Liver (tissue), 9 donors: ENCODE data around the gene FGF12. TPM values are rescaled to one million over a fixed set of nuclear protein-coding genes. Genes with fewer than 3 reads are reported as not detected.

ENCODE experiments used
- DNase-seq: peaks from one replicate; pipeline ENCODE4 v3.0.0-alpha.2; 2017; ENCODE audit warnings: low spot score
- H3K27ac ChIP-seq, 2 donors: one replicate each; pipeline ENCODE4 v1.7.0; 2013; ENCODE audit warnings: inconsistent platforms in 2 of 2, low read length in 2 of 2, control low read depth in 1 of 2, low read depth in 1 of 2, mild to moderate bottlenecking in 1 of 2
- H3K27me3 ChIP-seq, 4 donors: one replicate each; pipeline versions ENCODE4 v1.6.1 to v1.7.0; 2013; ENCODE audit warnings: low read length in 3 of 4, inconsistent platforms in 1 of 4, mild to moderate bottlenecking in 1 of 4, moderate library complexity in 1 of 4; ENCODE audit not compliant: control insufficient read depth in 4 of 4, insufficient read depth in 4 of 4
- H3K36me3 ChIP-seq, 4 donors: one replicate each; pipeline versions ENCODE4 v1.6.1 to v1.7.0; 2013; ENCODE audit warnings: low read length in 3 of 4, mild to moderate bottlenecking in 3 of 4, low read depth in 1 of 4, moderate library complexity in 1 of 4; ENCODE audit not compliant: control insufficient read depth in 4 of 4, insufficient read depth in 3 of 4
- H3K4me1 ChIP-seq, 4 donors: one replicate each; pipeline versions ENCODE4 v1.6.1 to v1.7.0; 2013; ENCODE audit warnings: low read length in 3 of 4, mild to moderate bottlenecking in 3 of 4, moderate library complexity in 1 of 4; ENCODE audit not compliant: control insufficient read depth in 4 of 4, insufficient read depth in 4 of 4
- H3K4me3 ChIP-seq, 3 donors: one replicate each; pipeline versions ENCODE4 v1.6.1 to v1.7.0; 2013; ENCODE audit warnings: low read length in 3 of 3, control low read depth in 1 of 3, low read depth in 1 of 3, mild to moderate bottlenecking in 1 of 3
- H3K9ac ChIP-seq, 2 donors: one replicate each; pipeline ENCODE4 v1.7.0; 2013; ENCODE audit warnings: low read length in 2 of 2, mild to moderate bottlenecking in 2 of 2, moderate library complexity in 2 of 2, control low read depth in 1 of 2, low read depth in 1 of 2
- H3K9me3 ChIP-seq, 4 donors: one replicate each; pipeline versions ENCODE4 v1.6.1 to v1.7.0; 2013; ENCODE audit warnings: low read length in 3 of 4; ENCODE audit not compliant: control insufficient read depth in 4 of 4
- ATF3 ChIP-seq: IDR thresholded peaks from 2 replicates; pipeline ENCODE4 v1.6.1; 2016; ENCODE audit warnings: antibody characterized with exemption
- EGR1 ChIP-seq, 2 donors: IDR thresholded peaks; 2 replicates each; pipeline ENCODE4 v1.6.1; 2016 to 2018; ENCODE audit warnings: antibody characterized with exemption in 2 of 2, low read depth in 2 of 2
- FOXA1 ChIP-seq: IDR thresholded peaks from 2 replicates; pipeline ENCODE4 v1.6.1; 2016; ENCODE audit warnings: antibody characterized with exemption
- FOXA2 ChIP-seq: IDR thresholded peaks from 2 replicates; pipeline ENCODE4 v1.6.1; 2016; ENCODE audit warnings: antibody characterized with exemption
- HNF4A ChIP-seq, 2 donors: conservative IDR thresholded peaks; 2 replicates each; pipeline ENCODE4 v1.6.1; 2016; ENCODE audit warnings: antibody characterized with exemption in 2 of 2, mild to moderate bottlenecking in 2 of 2
- MAX ChIP-seq: IDR thresholded peaks from 2 replicates; pipeline ENCODE4 v1.6.1; 2016; ENCODE audit warnings: antibody characterized with exemption
- NR2F2 ChIP-seq: IDR thresholded peaks from 2 replicates; pipeline ENCODE4 v1.6.1; 2016; ENCODE audit warnings: antibody characterized with exemption
- RAD21 ChIP-seq, 2 donors: IDR thresholded peaks; 2 replicates each; pipeline ENCODE4 v1.6.1; 2016; ENCODE audit warnings: antibody characterized with exemption in 2 of 2, mild to moderate bottlenecking in 2 of 2
- REST ChIP-seq: IDR thresholded peaks from 2 replicates; pipeline ENCODE4 v1.6.1; 2016; ENCODE audit warnings: antibody characterized with exemption, mild to moderate bottlenecking
- RXRA ChIP-seq, 2 donors: IDR thresholded peaks; 2 replicates each; pipeline ENCODE4 v1.6.1; 2017 to 2018; ENCODE audit warnings: antibody characterized with exemption in 2 of 2, mild to moderate bottlenecking in 1 of 2
- SP1 ChIP-seq: IDR thresholded peaks from 2 replicates; pipeline ENCODE4 v1.6.1; 2018; ENCODE audit warnings: antibody characterized with exemption, mild to moderate bottlenecking
- TAF1 ChIP-seq: conservative IDR thresholded peaks from 2 replicates; pipeline ENCODE4 v1.6.1; 2016; ENCODE audit warnings: antibody characterized with exemption, mild to moderate bottlenecking
- YY1 ChIP-seq: IDR thresholded peaks from 2 replicates; pipeline ENCODE4 v1.6.1; 2016; ENCODE audit warnings: antibody characterized with exemption, mild to moderate bottlenecking
- WGBS: extraction: QIAGEN DNeasy Blood & Tissue Kit; methylation state at CpG from one replicate; pipeline ENCODE4 v1.1.7; 2013; 5-methylcytosine and 5-hydroxymethylcytosine counted together
- polyA plus RNA-seq, 2 donors: library from polyadenylated mRNA; stranded (reverse) in 1 of 2; unstranded in 1 of 2; fragments of 200-250 nt in 1 of 2; fragments of >200 nt in 1 of 2; fragmentation: Nextera tagmentation in 1 of 2; extraction: Ambion mirVana in 1 of 2; gene quantifications; one replicate each; pipeline versions ENCODE4 v1.2.1 to v1.2.3, GENCODE V29; 2013 to 2015
- total RNA-seq, 2 donors: library from RNA; depleted of rRNA; stranded (reverse); fragments of >200 nt; gene quantifications; one replicate each; pipeline ENCODE4 v1.2.3, GENCODE V29; 2014
- donor health status: healthy.
- donor health status: healthy.
- donor health status: healthy.
- donor health status: healthy.
- donor health status: healthy.

The FGF12 gene
- total and polyA plus RNA-seq, 4 donors, result 0.11 to 0.59 (median 0.19) TPM

GRCh38 chr3:192258721-192259120 is 468.6 kb downstream of the FGF12 start:
- no peak for DNase-seq
- H3K9me3 ChIP-seq, result no peaks in the 10 kb centered on the region
- no peak overlapping the region for H3K27ac ChIP-seq
- WGBS, result 73% methylated on average over 6 of the region's 6 CpGs
- peaks cover 0 to 4% (median 0%) of the 10 kb centered on the region in 4 donors for H3K27me3 ChIP-seq
- H3K9ac ChIP-seq, result no peak overlapping the region
- TF ChIP-seq FOXA1, result no peak
- no peaks in the 10 kb centered on the region for H3K4me1 ChIP-seq
- H3K36me3 ChIP-seq, result no peaks in the 10 kb centered on the region
- no peak overlapping the region for H3K4me3 ChIP-seq

- DNase-seq, result no peak
- no peaks in the 10 kb centered on the region for H3K4me1 ChIP-seq
- H3K27me3 ChIP-seq, result peaks cover 0 to 4% (median 0%) of the 10 kb centered on the region in 4 donors
- H3K9ac ChIP-seq, result no peak overlapping the region
- TF ChIP-seq TAF1 (no peak), RAD21 (IDR thresholded peaks at IDR 0.05) (no peak), RXRA (IDR thresholded peaks at IDR 0.05) (no peak), FOXA2 (no peak), FOXA1 (no peak), NR2F2 (no peak), REST (no peak), HNF4A (conservative IDR thresholded peaks at IDR 0.05) (no peak), MAX (no peak), EGR1 (IDR thresholded peaks at IDR 0.05; ENCODE audit: low read depth in 2 of 2) (no peak), YY1 (no peak), ATF3 (no peak)
- H3K4me3 ChIP-seq, result no peak overlapping the region
- H3K9me3 ChIP-seq, result no peaks in the 10 kb centered on the region
- H3K27ac ChIP-seq, result no peak overlapping the region
- no peaks in the 10 kb centered on the region for H3K36me3 ChIP-seq
- WGBS, result 85% methylated on average over 2 of the region's 2 CpGs
These were observed 471.5 kb downstream of the FGF12 start for GRCh38 chr3:192255839-192256238.

GRCh38 chr3:192253138-192253887 is 474.0 kb downstream of the FGF12 start:
- no peak overlapping the region for H3K4me3 ChIP-seq
- H3K27me3 ChIP-seq, result no peaks in the 10 kb centered on the region
- H3K9ac ChIP-seq, result no peak overlapping the region
- H3K36me3 ChIP-seq, result no peaks in the 10 kb centered on the region
- H3K27ac ChIP-seq, result no peak overlapping the region
- H3K4me1 ChIP-seq, result no peaks in the 10 kb centered on the region
- H3K9me3 ChIP-seq, result no peaks in the 10 kb centered on the region
- DNase-seq, result no peak
- TF ChIP-seq SP1, result no peak
- WGBS, result 66% methylated on average over 3 of the region's 3 CpGs
